D341Med (cell line): ENCODE data around the gene SORCS1.

Experiments used
- DNase-seq: peaks from one replicate; pipeline ENCODE4 v3.0.0; 2012; ENCODE audit warnings: low spot score

The SORCS1 gene

GRCh38 chr10:106897719-106898118, 266.8 kb downstream of the SORCS1 start:
- DNase-seq = no peak

GRCh38 chr10:106894692-106895091, 269.8 kb downstream of the SORCS1 start:
- no peak for DNase-seq

GRCh38 chr10:106877574-106877973, 286.9 kb downstream of the SORCS1 start:
- DNase-seq = no peak

GRCh38 chr10:106874604-106874889, 290.0 kb downstream of the SORCS1 start:
- no peak for DNase-seq

GRCh38 chr10:106873770-106874603, 290.5 kb downstream of the SORCS1 start:
- no peak for DNase-seq

GRCh38 chr10:106872176-106872575, 292.3 kb downstream of the SORCS1 start:
- no peak for DNase-seq

- no peak for DNase-seq
Measured at GRCh38 chr10:106866244-106866845, 298.2 kb downstream of the SORCS1 start.

- DNase-seq = no peak
Measured at GRCh38 chr10:106864031-106864430, 300.5 kb downstream of the SORCS1 start.

- DNase-seq = no peak
Measured at GRCh38 chr10:106863549-106863948, 301.0 kb downstream of the SORCS1 start.

- no peak for DNase-seq
Measured at GRCh38 chr10:106859892-106860652, 304.4 kb downstream of the SORCS1 start.

GRCh38 chr10:106857728-106858127, 306.8 kb downstream of the SORCS1 start:
- no peak for DNase-seq

- DNase-seq = no peak
Measured at GRCh38 chr10:106857213-106857612, 307.3 kb downstream of the SORCS1 start.

- DNase-seq = no peak
Measured at GRCh38 chr10:106836933-106837663, 327.4 kb downstream of the SORCS1 start.

GRCh38 chr10:106832846-106833245, 331.7 kb downstream of the SORCS1 start:
- no peak for DNase-seq

- no peak for DNase-seq
Measured at GRCh38 chr10:106830471-106830870, 334.0 kb downstream of the SORCS1 start.

GRCh38 chr10:106830006-106830405, 334.5 kb downstream of the SORCS1 start:
- DNase-seq = no peak

GRCh38 chr10:106826716-106827115, 337.8 kb downstream of the SORCS1 start:
- no peak for DNase-seq

- no peak for DNase-seq
Measured at GRCh38 chr10:106825576-106826364, 338.7 kb downstream of the SORCS1 start.

- DNase-seq = no peak
Measured at GRCh38 chr10:106820579-106820978, 343.9 kb downstream of the SORCS1 start.

GRCh38 chr10:106819490-106819889, 345.0 kb downstream of the SORCS1 start:
- no peak for DNase-seq

GRCh38 chr10:106816318-106817085, 348.0 kb downstream of the SORCS1 start:
- DNase-seq = no peak
